ENCODE results near the gene PRPF40B. TPM values are rescaled to one million over a fixed set of nuclear protein-coding genes. Genes with fewer than 3 reads are reported as not detected.
A peak's percentile ranks its signal among the peaks of the same experiment; 100 is the strongest.

Gene PRPF40B
- total RNA-seq, 1 donor from 2014 or later = 7.3 TPM

GRCh38 chr12:49665384-49665783 lies 42.0 kb downstream of the PRPF40B start:
- Histone ChIP-seq H3K4me3 (ENCODE audit: low read length in 3 of 3) (no peak overlapping the region), H3K36me3 (ENCODE audit: control insufficient read depth in 3 of 3, insufficient read depth in 3 of 3, low read length in 3 of 3) (peaks cover 0 to 6% (median 4%) of the 10 kb centered on the region in 3 donors), H3K27ac (ENCODE audit: low read depth, low read length) (peak overlapping the region; percentile 48), H3K4me1 (ENCODE audit: control insufficient read depth in 3 of 3, insufficient read depth in 3 of 3, low read length in 3 of 3) (peaks cover 48 to 66% (median 64%) of the 10 kb centered on the region in 3 donors), H3K27me3 (ENCODE audit: control insufficient read depth in 3 of 3, insufficient read depth in 3 of 3, low read length in 3 of 3) (no peaks in the 10 kb centered on the region), H3K9ac (ENCODE audit: low read depth in 1 of 3, low read length in 3 of 3) (no peak overlapping the region), H3K9me3 (ENCODE audit: control insufficient read depth in 3 of 3, low read length in 3 of 3) (no peaks in the 10 kb centered on the region)

- H3K4me3 ChIP-seq (ENCODE audit: low read length in 3 of 3) = no peak overlapping the region
- peaks cover 56 to 68% (median 65%) of the 10 kb centered on the region in 3 donors for H3K4me1 ChIP-seq (ENCODE audit: control insufficient read depth in 3 of 3, insufficient read depth in 3 of 3, low read length in 3 of 3)
- no peaks in the 10 kb centered on the region for H3K27me3 ChIP-seq (ENCODE audit: control insufficient read depth in 3 of 3, insufficient read depth in 3 of 3, low read length in 3 of 3)
- no peak overlapping the region for H3K27ac ChIP-seq (ENCODE audit: low read depth, low read length)
- no peaks in the 10 kb centered on the region for H3K36me3 ChIP-seq (ENCODE audit: control insufficient read depth in 3 of 3, insufficient read depth in 3 of 3, low read length in 3 of 3)
- no peaks in the 10 kb centered on the region for H3K9me3 ChIP-seq (ENCODE audit: control insufficient read depth in 3 of 3, low read length in 3 of 3)
- H3K9ac ChIP-seq (ENCODE audit: low read depth in 1 of 3, low read length in 3 of 3) = peak overlapping the region in 1 of 3 donors; percentile 21
Measured at GRCh38 chr12:49666176-49666575, 42.8 kb downstream of the PRPF40B start.

- Histone ChIP-seq H3K27ac (ENCODE audit: low read depth, low read length) (no peak overlapping the region), H3K4me1 (ENCODE audit: control insufficient read depth in 3 of 3, insufficient read depth in 3 of 3, low read length in 3 of 3) (peaks cover 58 to 68% (median 65%) of the 10 kb centered on the region in 3 donors), H3K27me3 (ENCODE audit: control insufficient read depth in 3 of 3, insufficient read depth in 3 of 3, low read length in 3 of 3) (no peaks in the 10 kb centered on the region), H3K9me3 (ENCODE audit: control insufficient read depth in 3 of 3, low read length in 3 of 3) (no peaks in the 10 kb centered on the region), H3K4me3 (ENCODE audit: low read length in 3 of 3) (no peak overlapping the region), H3K36me3 (ENCODE audit: control insufficient read depth in 3 of 3, insufficient read depth in 3 of 3, low read length in 3 of 3) (no peaks in the 10 kb centered on the region), H3K9ac (ENCODE audit: low read depth in 1 of 3, low read length in 3 of 3) (no peak overlapping the region)
Measured at GRCh38 chr12:49667325-49668090, 44.1 kb downstream of the PRPF40B start.

GRCh38 chr12:49669796-49670195 lies 46.4 kb downstream of the PRPF40B start:
- Histone ChIP-seq H3K36me3 (ENCODE audit: control insufficient read depth in 3 of 3, insufficient read depth in 3 of 3, low read length in 3 of 3) (no peaks in the 10 kb centered on the region), H3K9ac (ENCODE audit: low read depth in 1 of 3, low read length in 3 of 3) (no peak overlapping the region), H3K4me1 (ENCODE audit: control insufficient read depth in 3 of 3, insufficient read depth in 3 of 3, low read length in 3 of 3) (peaks cover 58 to 68% (median 68%) of the 10 kb centered on the region in 3 donors), H3K4me3 (ENCODE audit: low read length in 3 of 3) (no peak overlapping the region), H3K27me3 (ENCODE audit: control insufficient read depth in 3 of 3, insufficient read depth in 3 of 3, low read length in 3 of 3) (no peaks in the 10 kb centered on the region), H3K27ac (ENCODE audit: low read depth, low read length) (no peak overlapping the region), H3K9me3 (ENCODE audit: control insufficient read depth in 3 of 3, low read length in 3 of 3) (no peaks in the 10 kb centered on the region)

GRCh38 chr12:49671031-49671765 lies 47.8 kb downstream of the PRPF40B start:
- Histone ChIP-seq H3K4me1 (ENCODE audit: control insufficient read depth in 3 of 3, insufficient read depth in 3 of 3, low read length in 3 of 3) (peaks cover 62 to 70% (median 68%) of the 10 kb centered on the region in 3 donors), H3K36me3 (ENCODE audit: control insufficient read depth in 3 of 3, insufficient read depth in 3 of 3, low read length in 3 of 3) (no peaks in the 10 kb centered on the region), H3K27me3 (ENCODE audit: control insufficient read depth in 3 of 3, insufficient read depth in 3 of 3, low read length in 3 of 3) (no peaks in the 10 kb centered on the region), H3K9ac (ENCODE audit: low read depth in 1 of 3, low read length in 3 of 3) (no peak overlapping the region), H3K27ac (ENCODE audit: low read depth, low read length) (peak overlapping the region; percentile 96), H3K9me3 (ENCODE audit: control insufficient read depth in 3 of 3, low read length in 3 of 3) (no peaks in the 10 kb centered on the region), H3K4me3 (ENCODE audit: low read length in 3 of 3) (peak overlapping the region in 1 of 3 donors; percentile 4)

GRCh38 chr12:49672301-49673217 lies 49.2 kb downstream of the PRPF40B start:
- no peaks in the 10 kb centered on the region for H3K27me3 ChIP-seq (ENCODE audit: control insufficient read depth in 3 of 3, insufficient read depth in 3 of 3, low read length in 3 of 3)
- peaks cover 61 to 64% (median 63%) of the 10 kb centered on the region in 3 donors for H3K4me1 ChIP-seq (ENCODE audit: control insufficient read depth in 3 of 3, insufficient read depth in 3 of 3, low read length in 3 of 3)
- H3K9ac ChIP-seq (ENCODE audit: low read depth in 1 of 3, low read length in 3 of 3) = peak overlapping the region; percentile 19 to 70 (median 52)
- H3K27ac ChIP-seq (ENCODE audit: low read depth, low read length) = peak overlapping the region; percentile 96
- H3K4me3 ChIP-seq (ENCODE audit: low read length in 3 of 3) = peak overlapping the region; percentile 47 to 58 (median 54)
- H3K36me3 ChIP-seq (ENCODE audit: control insufficient read depth in 3 of 3, insufficient read depth in 3 of 3, low read length in 3 of 3) = no peaks in the 10 kb centered on the region
- no peaks in the 10 kb centered on the region for H3K9me3 ChIP-seq (ENCODE audit: control insufficient read depth in 3 of 3, low read length in 3 of 3)

- Histone ChIP-seq H3K9ac (ENCODE audit: low read depth in 1 of 3, low read length in 3 of 3) (peak overlapping the region; percentile 48 to 70 (median 52)), H3K4me3 (ENCODE audit: low read length in 3 of 3) (peak overlapping the region; percentile 47 to 58 (median 54)), H3K27ac (ENCODE audit: low read depth, low read length) (peak overlapping the region; percentile 96), H3K4me1 (ENCODE audit: control insufficient read depth in 3 of 3, insufficient read depth in 3 of 3, low read length in 3 of 3) (peaks cover 61 to 64% (median 63%) of the 10 kb centered on the region in 3 donors), H3K9me3 (ENCODE audit: control insufficient read depth in 3 of 3, low read length in 3 of 3) (no peaks in the 10 kb centered on the region), H3K27me3 (ENCODE audit: control insufficient read depth in 3 of 3, insufficient read depth in 3 of 3, low read length in 3 of 3) (no peaks in the 10 kb centered on the region), H3K36me3 (ENCODE audit: control insufficient read depth in 3 of 3, insufficient read depth in 3 of 3, low read length in 3 of 3) (no peaks in the 10 kb centered on the region)
Measured at GRCh38 chr12:49673446-49674317, 50.3 kb downstream of the PRPF40B start.

- H3K4me1 ChIP-seq (ENCODE audit: control insufficient read depth in 3 of 3, insufficient read depth in 3 of 3, low read length in 3 of 3) = peaks cover 61 to 64% (median 63%) of the 10 kb centered on the region in 3 donors
- peak overlapping the region; percentile 96 for H3K27ac ChIP-seq (ENCODE audit: low read depth, low read length)
- no peaks in the 10 kb centered on the region for H3K9me3 ChIP-seq (ENCODE audit: control insufficient read depth in 3 of 3, low read length in 3 of 3)
- H3K9ac ChIP-seq (ENCODE audit: low read depth in 1 of 3, low read length in 3 of 3) = peak overlapping the region; percentile 48 to 65 (median 52)
- H3K4me3 ChIP-seq (ENCODE audit: low read length in 3 of 3) = peak overlapping the region in 1 of 3 donors; percentile 46
- H3K36me3 ChIP-seq (ENCODE audit: control insufficient read depth in 3 of 3, insufficient read depth in 3 of 3, low read length in 3 of 3) = no peaks in the 10 kb centered on the region
- no peaks in the 10 kb centered on the region for H3K27me3 ChIP-seq (ENCODE audit: control insufficient read depth in 3 of 3, insufficient read depth in 3 of 3, low read length in 3 of 3)
Measured at GRCh38 chr12:49674318-49674981, 51.1 kb downstream of the PRPF40B start.

All from skeletal muscle tissue (tissue), 4 donors.